ENCODE measurements around the gene RPS2.

The RPS2 gene

GRCh38 chr16:1917665-1918350, 46.8 kb downstream of the RPS2 start:
- DNase-seq: no peak

GRCh38 chr16:1917056-1917664, 47.5 kb downstream of the RPS2 start:
- DNase-seq: no peak

- no peak for DNase-seq
Measured at GRCh38 chr16:1916640-1916990, 48.0 kb downstream of the RPS2 start.

- no peak for DNase-seq
Measured at GRCh38 chr16:1915732-1916639, 48.6 kb downstream of the RPS2 start.

- no peak for DNase-seq
Measured at GRCh38 chr16:1914988-1915387, 49.6 kb downstream of the RPS2 start.

GRCh38 chr16:1914084-1914608, 50.5 kb downstream of the RPS2 start:
- no peak for DNase-seq

GRCh38 chr16:1913327-1914083, 51.1 kb downstream of the RPS2 start:
- DNase-seq: no peak

- no peak for DNase-seq
Measured at GRCh38 chr16:1912215-1912543, 52.4 kb downstream of the RPS2 start.
